Esophagus squamous epithelium (tissue), 5 donors: ENCODE data around the gene ECI1. TPM values are rescaled to one million over a fixed set of nuclear protein-coding genes. Genes with fewer than 3 reads are reported as not detected.

Experiments
- DNase-seq: peaks from one replicate; lab custom pipeline; 2025; lab: John Stamatoyannopoulos, UW
- H3K27ac ChIP-seq, 4 donors: fragments of 200-600 bp; sonication (generic); one replicate each; pipeline ENCODE4 v1.5.1; 2016 to 2019; ENCODE audit warnings: mild to moderate bottlenecking in 1 of 4
- H3K27me3 ChIP-seq, 4 donors: fragments of 200-600 bp; sonication (generic); 1 replicate in 3 of 4; 2 replicates in 1 of 4; pipeline versions ENCODE4 v1.5.1 to v1.6.0; 2017 to 2021; ENCODE audit warnings: antibody characterized with exemption in 1 of 4
- H3K36me3 ChIP-seq, 3 donors: fragments of 200-600 bp; sonication (generic); one replicate each; pipeline ENCODE4 v1.5.1; 2016 to 2019
- H3K4me1 ChIP-seq, 3 donors: fragments of 200-600 bp; sonication (generic); one replicate each; pipeline ENCODE4 v1.5.1; 2017 to 2019
- H3K4me3 ChIP-seq, 4 donors: fragments of 200-600 bp; sonication (generic); 1 replicate in 3 of 4; 2 replicates in 1 of 4; pipeline ENCODE4 v1.5.1; 2016 to 2019; ENCODE audit warnings: mild to moderate bottlenecking in 2 of 4, moderate library complexity in 1 of 4
- H3K9me3 ChIP-seq, 3 donors: fragments of 200-600 bp; sonication (generic); one replicate each; pipeline ENCODE4 v1.5.1; 2016 to 2019
- CTCF ChIP-seq, 6 experiments: fragments of 450-650 bp in 4 of 6; fragments of 200-600 bp in 2 of 6; sonication (generic) in 2 of 6; IDR thresholded peaks; one replicate each; pipeline ENCODE4 v1.5.1; 2016 to 2019; ENCODE audit warnings: antibody characterized with exemption in 6 of 6, mild to moderate bottlenecking in 4 of 6, moderate library complexity in 4 of 6
- POLR2A ChIP-seq, 4 donors: fragments of 450-650 bp; IDR thresholded peaks; one replicate each; pipeline ENCODE4 v1.6.1; 2017; ENCODE audit warnings: antibody characterized with exemption in 4 of 4, mild to moderate bottlenecking in 4 of 4, moderate library complexity in 3 of 4
- WGBS, 2 donors: methylation state at CpG; one replicate each; pipeline ENCODE4 v1.1.5; 2018; 5-methylcytosine and 5-hydroxymethylcytosine counted together
- intact Hi-C: fragments of 100-400 bp; cut with DNase I; formaldehyde crosslinking; loops from one replicate; pipeline ENCODE4 v1.15.0; 2022
- total RNA-seq, 4 donors: library from RNA; depleted of rRNA; stranded (reverse); fragments of >200 nt; gene quantifications; one replicate each; pipeline ENCODE4 v1.1.0, GENCODE V29; 2016
- donor health status: DM: yes; HTN: yes; CAD: no.

The ECI1 gene
- total RNA-seq, 4 donors from 2014 or later: 38.6 to 50.7 (median 42.6) TPM

GRCh38 chr16:2297506-2297860 lies 46.1 kb upstream of the ECI1 start:
- Histone ChIP-seq H3K27me3 (no peaks in the 10 kb centered on the region), H3K36me3 (no peaks in the 10 kb centered on the region), H3K4me1 (peaks cover 0 to 5% (median 0%) of the 10 kb centered on the region in 3 donors), H3K27ac (no peak overlapping the region), H3K9me3 (no peaks in the 10 kb centered on the region), H3K4me3 (no peak overlapping the region)
- intact Hi-C loops: no loop called here
- DNase-seq: no peak
- TF ChIP-seq POLR2A (IDR thresholded peaks at IDR 0.05) (no peak), CTCF (IDR thresholded peaks at IDR 0.05) (no peak)
- WGBS, 2 donors: no CpG with 5 or more reads among the region's 22 CpGs

- peaks cover 0 to 3% (median 0%) of the 10 kb centered on the region in 3 donors for H3K36me3 ChIP-seq
- peaks cover 0 to 5% (median 0%) of the 10 kb centered on the region in 3 donors for H3K4me1 ChIP-seq
- DNase-seq: no peak
- 90 to 91% methylated on average over 3 to 12 of the region's 23 CpGs for WGBS, 2 donors
- peak in 4 of 6 experiments; percentile 16 to 40 (median 24) for TF ChIP-seq CTCF (IDR thresholded peaks at IDR 0.05)
- no peak for TF ChIP-seq POLR2A (IDR thresholded peaks at IDR 0.05)
- H3K9me3 ChIP-seq: no peaks in the 10 kb centered on the region
- intact Hi-C loops: no loop called here
- H3K27me3 ChIP-seq: no peaks in the 10 kb centered on the region
- no peak overlapping the region for H3K27ac ChIP-seq
- no peak overlapping the region for H3K4me3 ChIP-seq
Measured at GRCh38 chr16:2296661-2297505, 45.5 kb upstream of the ECI1 start.

- TF ChIP-seq CTCF (IDR thresholded peaks at IDR 0.05) (no peak), POLR2A (IDR thresholded peaks at IDR 0.05) (no peak)
- no peak overlapping the region for H3K27ac ChIP-seq
- no peak for DNase-seq
- no peaks in the 10 kb centered on the region for H3K27me3 ChIP-seq
- intact Hi-C loops: no loop called here
- H3K4me1 ChIP-seq: peaks cover 0 to under 1% (median 0%) of the 10 kb centered on the region in 3 donors
- no peak overlapping the region for H3K4me3 ChIP-seq
- WGBS, 2 donors: 62 to 82% methylated on average over 7 to 13 of the region's 21 CpGs
- H3K36me3 ChIP-seq: peaks cover 0 to 18% (median 0%) of the 10 kb centered on the region in 3 donors
- no peaks in the 10 kb centered on the region for H3K9me3 ChIP-seq
Measured at GRCh38 chr16:2295056-2295798, 43.8 kb upstream of the ECI1 start.

- TF ChIP-seq POLR2A (IDR thresholded peaks at IDR 0.05) (no peak), CTCF (IDR thresholded peaks at IDR 0.05) (no peak)
- Histone ChIP-seq H3K9me3 (no peaks in the 10 kb centered on the region), H3K4me3 (no peak overlapping the region), H3K27me3 (no peaks in the 10 kb centered on the region), H3K4me1 (no peaks in the 10 kb centered on the region), H3K27ac (no peak overlapping the region), H3K36me3 (peaks cover 0 to 30% (median 0%) of the 10 kb centered on the region in 3 donors)
- 84 to 95% methylated on average over 5 to 9 of the region's 9 CpGs for WGBS, 2 donors
- intact Hi-C loops: no loop called here
- no peak for DNase-seq
Measured at GRCh38 chr16:2292221-2292620, 40.8 kb upstream of the ECI1 start.

- H3K27ac ChIP-seq: no peak overlapping the region
- no peaks in the 10 kb centered on the region for H3K9me3 ChIP-seq
- H3K4me1 ChIP-seq: no peaks in the 10 kb centered on the region
- H3K27me3 ChIP-seq: no peaks in the 10 kb centered on the region
- peaks cover 0 to 54% (median 0%) of the 10 kb centered on the region in 3 donors for H3K36me3 ChIP-seq
- 62 to 82% methylated on average over 2 to 14 of the region's 23 CpGs for WGBS, 2 donors
- no peak for DNase-seq
- TF ChIP-seq POLR2A (IDR thresholded peaks at IDR 0.05): no peak
- no peak for TF ChIP-seq CTCF (IDR thresholded peaks at IDR 0.05)
- intact Hi-C loops: no loop called here
- H3K4me3 ChIP-seq: no peak overlapping the region
Measured at GRCh38 chr16:2289282-2289681, 37.9 kb upstream of the ECI1 start.
